NT2/D1 (cell line): ENCODE measurements around the gene PLA2G1B.

ENCODE experiments used
- SUZ12 ChIP-seq: IDR thresholded peaks from 2 replicates; pipeline ENCODE4 v1.6.1; 2011; ENCODE audit not compliant: insufficient read length, insufficient read depth; ENCODE audit errors: extremely low read depth
- ZNF274 ChIP-seq: IDR thresholded peaks from 2 replicates; pipeline ENCODE4 v1.6.1; 2011; ENCODE audit warnings: mild to moderate bottlenecking, low read depth, low read length

- TF ChIP-seq ZNF274 (no peak), SUZ12 (no peak)
Measured at GRCh38 chr12:120352117-120352516, 24.5 kb upstream of the PLA2G1B start.
